OCI-M2 (cell line): ENCODE measurements around the gene CAMSAP3.

Experiments
- DNase-seq: peaks from one replicate; lab custom pipeline; 2025; ENCODE audit not compliant: unreplicated experiment; lab: John Stamatoyannopoulos, UW

Gene CAMSAP3

GRCh38 chr19:7595466-7596133 is at the start of gene CAMSAP3:
TSS of gene CAMSAP3 (plus strand) at chr19:7595863. CDS start at chr19:7596003, 140 bp downstream.
- no peak for DNase-seq

- no peak for DNase-seq
Measured at GRCh38 chr19:7545904-7546303, 49.8 kb upstream of the CAMSAP3 start.

- DNase-seq, result no peak
Measured at GRCh38 chr19:7547159-7547558, 48.5 kb upstream of the CAMSAP3 start.

GRCh38 chr19:7549429-7550148 is 46.1 kb upstream of the CAMSAP3 start:
- DNase-seq, result no peak

- DNase-seq, result no peak
Measured at GRCh38 chr19:7550169-7550770, 45.4 kb upstream of the CAMSAP3 start.

- no peak for DNase-seq
Measured at GRCh38 chr19:7550987-7551761, 44.5 kb upstream of the CAMSAP3 start.

- DNase-seq, result no peak
Measured at GRCh38 chr19:7552781-7553180, 42.9 kb upstream of the CAMSAP3 start.

- DNase-seq, result no peak
Measured at GRCh38 chr19:7554565-7554964, 41.1 kb upstream of the CAMSAP3 start.

- no peak for DNase-seq
Measured at GRCh38 chr19:7554990-7555864, 40.4 kb upstream of the CAMSAP3 start.

GRCh38 chr19:7556696-7557315 is 38.9 kb upstream of the CAMSAP3 start:
- no peak for DNase-seq

GRCh38 chr19:7558667-7559066 is 37.0 kb upstream of the CAMSAP3 start:
- no peak for DNase-seq

GRCh38 chr19:7559102-7559501 is 36.6 kb upstream of the CAMSAP3 start:
- DNase-seq, result no peak

- DNase-seq, result no peak
Measured at GRCh38 chr19:7560255-7560654, 35.4 kb upstream of the CAMSAP3 start.

- no peak for DNase-seq
Measured at GRCh38 chr19:7561325-7561724, 34.3 kb upstream of the CAMSAP3 start.

GRCh38 chr19:7562646-7563393 is 32.8 kb upstream of the CAMSAP3 start:
- DNase-seq, result no peak

- DNase-seq, result no peak
Measured at GRCh38 chr19:7564866-7565265, 30.8 kb upstream of the CAMSAP3 start.

- DNase-seq, result no peak
Measured at GRCh38 chr19:7565332-7565731, 30.3 kb upstream of the CAMSAP3 start.

- no peak for DNase-seq
Measured at GRCh38 chr19:7570761-7571160, 24.9 kb upstream of the CAMSAP3 start.

GRCh38 chr19:7575434-7576040 is 20.1 kb upstream of the CAMSAP3 start:
- no peak for DNase-seq
